Measurements from ENCODE around the gene ADCY5.

Gene ADCY5

GRCh38 chr3:123424999-123425712 lies 23.7 kb downstream of the ADCY5 start:
- DNase-seq: no peak

GRCh38 chr3:123424321-123424998 lies 24.4 kb downstream of the ADCY5 start:
- no peak for DNase-seq

- no peak for DNase-seq
These were observed 25.1 kb downstream of the ADCY5 start for GRCh38 chr3:123423806-123424205.

- no peak for DNase-seq
These were observed 25.9 kb downstream of the ADCY5 start for GRCh38 chr3:123423031-123423430.

GRCh38 chr3:123422457-123422856 lies 26.4 kb downstream of the ADCY5 start:
- DNase-seq: no peak

DNA sequence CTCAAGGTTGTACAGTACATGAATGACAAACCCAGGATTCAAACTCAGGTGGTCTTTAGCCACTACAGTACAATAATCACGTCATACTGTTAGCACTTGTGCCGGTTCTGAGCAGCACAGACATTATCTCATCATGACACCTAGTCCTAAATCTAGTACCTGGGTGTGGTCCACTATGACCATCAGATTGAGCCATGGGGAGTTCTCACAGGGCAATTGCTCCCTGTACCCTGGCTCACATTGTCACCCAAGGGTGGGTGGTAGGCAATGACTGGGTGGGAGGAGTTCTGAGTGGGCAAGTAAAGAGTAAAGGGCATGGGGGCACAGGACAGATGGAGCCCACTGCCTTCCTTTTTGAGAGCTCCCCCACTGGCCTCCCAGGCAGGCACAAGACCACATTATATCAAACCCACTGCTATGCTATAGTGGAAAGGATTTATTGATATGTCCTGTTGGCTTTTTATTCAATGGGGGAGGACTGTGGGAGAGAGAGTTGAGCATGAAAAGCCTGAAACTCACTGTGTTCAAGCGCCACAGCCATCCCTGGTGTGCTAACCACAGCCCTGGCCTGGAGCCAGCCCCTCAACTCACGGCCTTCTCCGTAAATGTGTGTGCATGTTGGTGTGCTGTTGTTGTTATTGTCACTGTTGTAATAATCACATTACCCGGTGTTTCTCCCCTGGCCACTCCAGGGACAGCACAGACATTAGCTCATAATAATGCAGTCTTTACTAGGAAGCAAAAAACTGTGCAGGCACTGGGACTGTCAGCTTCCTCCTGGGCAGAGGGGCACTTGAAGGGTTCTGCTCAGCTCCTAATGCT lies 27.3 kb downstream of the ADCY5 start:
- no peak for DNase-seq

DNA sequence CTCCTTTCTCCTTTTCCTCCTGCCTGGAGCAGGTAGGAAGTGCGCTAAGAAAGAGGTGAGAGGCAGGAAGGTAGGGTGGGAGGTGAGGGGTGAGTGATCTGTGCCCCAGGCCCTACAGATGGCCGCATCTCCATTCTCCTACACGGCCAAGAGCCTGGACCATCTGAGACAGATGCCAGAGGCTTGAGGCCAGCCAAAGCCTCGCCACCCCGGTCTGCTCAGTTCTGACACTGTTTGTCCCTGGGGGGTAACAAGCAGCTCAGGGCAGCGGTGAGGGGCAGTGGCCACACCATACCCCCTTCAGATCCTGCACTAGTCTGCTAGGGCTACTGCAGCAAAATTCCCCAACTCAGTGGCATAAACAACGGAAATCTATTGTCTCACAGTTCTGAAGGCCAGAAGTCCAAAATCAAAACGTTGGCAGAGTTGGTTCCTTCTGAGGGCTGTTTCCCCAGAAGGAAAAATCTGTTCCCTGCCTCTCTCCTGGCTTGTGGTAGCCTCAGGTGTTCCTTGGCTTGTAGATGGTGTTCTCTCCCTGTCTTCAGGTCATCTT lies 28.4 kb downstream of the ADCY5 start:
- DNase-seq: no peak

DNA sequence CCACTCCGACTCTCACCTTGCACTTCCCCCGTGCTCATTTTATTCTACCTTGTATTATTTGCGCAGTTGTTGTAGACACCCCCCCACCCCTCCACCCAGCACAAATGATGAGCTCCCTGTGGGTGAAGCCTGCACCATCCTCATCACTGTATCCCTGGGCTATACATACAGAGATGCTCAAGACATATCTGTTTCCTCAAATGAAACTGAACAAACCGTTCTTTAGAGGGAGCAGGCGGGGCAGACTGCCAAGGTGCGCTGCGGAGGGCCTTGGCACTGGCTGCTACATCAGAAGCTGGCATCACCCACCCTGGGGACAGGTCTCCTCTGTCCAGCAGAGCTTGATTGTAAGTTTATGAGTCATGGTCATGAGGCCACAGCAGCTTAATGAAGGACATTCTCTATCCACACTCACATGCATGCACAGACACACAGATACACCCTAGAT lies 29.0 kb downstream of the ADCY5 start:
- DNase-seq: no peak

- DNase-seq: no peak
These were observed 29.6 kb downstream of the ADCY5 start for GRCh38 chr3:123419181-123419849.

DNA sequence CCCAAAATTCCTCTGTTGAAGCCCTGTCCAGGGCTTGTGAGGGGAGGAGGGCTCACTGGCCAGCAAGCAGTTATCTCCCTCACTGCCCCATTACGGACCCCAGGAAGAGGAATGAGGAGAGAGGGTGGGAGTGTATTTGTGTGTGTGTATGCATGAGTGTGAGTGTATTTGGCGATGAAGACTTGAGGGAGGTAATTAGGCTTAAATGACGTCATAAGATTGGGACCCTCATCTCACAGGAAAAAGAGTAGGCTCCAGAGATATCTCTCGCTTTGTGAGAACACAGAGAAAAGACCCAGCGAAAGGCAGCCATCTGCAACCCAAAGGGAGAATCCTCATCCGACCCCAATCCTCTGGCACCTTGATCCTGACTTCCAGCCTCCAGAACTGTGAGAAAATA lies 32.2 kb downstream of the ADCY5 start:
- DNase-seq: no peak

GRCh38 chr3:123416173-123416572 lies 32.7 kb downstream of the ADCY5 start:
- DNase-seq: no peak

- no peak for DNase-seq
These were observed 33.7 kb downstream of the ADCY5 start for GRCh38 chr3:123414973-123415775.

DNA sequence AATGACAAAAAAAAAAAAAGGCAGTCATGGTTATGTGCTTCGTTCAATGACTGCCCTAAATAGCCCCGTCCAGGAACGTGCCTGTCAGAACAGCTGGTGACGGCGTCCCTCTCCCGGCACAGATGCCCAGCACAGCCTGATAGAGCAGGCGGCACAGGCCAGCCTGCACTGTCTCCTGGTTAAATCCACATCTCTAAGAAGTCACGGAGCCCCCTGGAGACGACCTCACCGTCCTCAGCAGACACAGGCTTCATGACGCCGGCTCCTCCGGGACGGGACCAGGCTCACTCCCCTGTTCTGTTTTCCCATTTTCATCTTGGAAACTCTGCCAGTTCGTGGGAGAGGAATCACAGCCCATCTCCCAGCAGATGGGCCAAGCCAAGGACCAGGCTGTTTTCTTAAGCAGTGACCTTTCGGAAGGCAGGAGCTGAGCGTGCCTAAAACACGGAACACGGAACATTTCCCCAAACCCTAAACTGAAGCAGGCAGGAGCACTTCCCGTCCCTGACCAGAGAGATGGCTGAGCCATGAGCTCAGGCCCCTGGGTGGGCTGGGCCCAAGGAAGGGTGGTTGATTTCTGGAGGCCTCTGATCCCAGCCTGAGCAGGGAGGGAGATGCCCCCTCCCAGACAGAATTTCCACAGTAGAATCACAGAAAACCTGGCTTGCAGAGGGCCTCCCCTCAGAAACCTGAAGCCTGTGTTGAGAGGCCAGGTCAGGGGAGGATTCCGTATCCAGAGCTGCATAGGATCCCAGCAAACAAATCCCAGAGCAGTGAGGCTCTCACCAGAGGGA lies 35.9 kb downstream of the ADCY5 start:
- no peak for DNase-seq

GRCh38 chr3:123412076-123412475 lies 36.8 kb downstream of the ADCY5 start:
- no peak for DNase-seq

DNA sequence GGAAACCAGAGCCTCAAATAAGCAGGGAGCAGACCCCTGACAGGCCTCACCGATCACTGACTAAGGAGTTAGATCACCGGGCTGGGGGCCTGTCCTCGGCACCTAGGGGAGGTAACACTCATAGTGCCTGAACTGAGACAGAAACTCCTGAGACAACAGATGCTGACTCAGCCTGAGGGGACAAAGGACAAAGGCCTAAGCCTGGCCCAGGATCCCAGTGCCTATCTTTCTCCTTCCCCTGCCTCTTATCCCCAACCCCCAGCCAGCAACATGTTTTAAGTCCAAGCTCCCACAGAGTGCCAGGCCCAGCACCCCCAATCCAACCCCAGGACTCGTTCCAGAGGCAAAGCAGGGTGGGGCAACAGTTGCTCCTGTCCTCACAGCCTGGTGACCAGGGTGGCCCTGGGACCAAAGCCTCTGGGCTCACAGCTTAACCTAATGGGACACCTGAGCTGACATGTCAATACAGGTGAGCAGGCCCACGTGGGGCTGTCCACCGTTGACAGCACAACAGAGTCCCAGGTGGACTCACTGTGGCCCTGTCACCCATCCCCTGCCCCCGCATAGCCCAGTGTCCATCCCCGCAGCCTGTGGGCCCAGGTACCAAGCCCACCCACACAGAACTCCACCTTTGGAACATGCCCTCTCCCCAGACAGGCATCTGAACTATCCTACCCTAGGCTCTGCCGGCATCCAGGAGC lies 37.4 kb downstream of the ADCY5 start:
- DNase-seq: no peak

DNA sequence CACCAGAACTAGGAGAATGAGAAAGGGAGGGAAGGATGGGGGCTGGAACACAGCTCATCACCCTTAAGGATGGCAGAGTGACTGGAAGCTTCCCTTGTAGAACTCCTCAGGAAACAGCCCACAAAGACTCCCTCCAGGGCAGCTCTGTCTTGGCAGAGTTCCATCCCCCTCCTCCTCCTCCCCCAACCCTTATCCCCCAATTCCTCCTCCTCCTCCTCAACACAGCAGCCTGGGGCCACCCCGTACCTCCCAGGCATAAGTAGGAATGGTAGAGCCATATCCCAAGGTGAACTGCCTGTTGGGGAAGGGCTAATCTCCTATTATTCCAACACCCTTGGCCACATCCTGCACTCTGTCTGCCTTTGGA lies 38.8 kb downstream of the ADCY5 start:
- no peak for DNase-seq

- DNase-seq: no peak
These were observed 39.3 kb downstream of the ADCY5 start for GRCh38 chr3:123409443-123410148.

GRCh38 chr3:123406598-123406997 lies 42.3 kb downstream of the ADCY5 start:
- no peak for DNase-seq

DNA sequence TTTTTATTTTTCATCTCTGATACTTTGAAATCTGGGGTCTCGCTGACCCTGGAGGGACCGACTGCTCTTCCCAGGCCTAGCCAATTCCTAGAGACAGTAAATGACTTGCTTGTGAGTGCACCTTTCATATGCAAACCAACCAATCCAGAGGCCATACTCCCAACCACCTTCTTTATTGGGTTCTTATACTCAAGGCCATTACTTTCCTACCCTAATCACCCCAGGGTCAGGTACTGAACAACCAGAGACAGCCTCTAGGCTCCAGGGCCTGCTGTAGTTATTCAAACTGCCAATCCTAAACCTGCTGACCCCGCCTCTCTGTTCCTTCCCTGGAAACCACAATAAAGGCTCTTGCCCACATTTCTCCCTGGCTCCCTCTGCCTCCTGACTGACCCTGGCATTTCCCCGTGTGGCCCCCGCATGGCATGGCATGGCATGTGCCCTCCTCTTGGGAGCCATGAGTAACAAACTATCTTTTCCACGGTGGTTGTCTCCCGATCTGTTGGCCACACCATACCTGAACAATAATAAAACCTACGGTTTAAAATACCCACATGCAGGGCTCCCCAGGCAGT lies 42.9 kb downstream of the ADCY5 start:
- DNase-seq: no peak
